GM11168 (cell line): ENCODE data around the gene TTLL5.
"Not testable (repeated sequence)": the region's sequence is repeated elsewhere in the genome, so short reads cannot be mapped to it uniquely, and the experiment has no call there.

Experiments used
- in situ Hi-C: fragments of 300-500 bp; cut with MboI; formaldehyde crosslinking; loops from one replicate; pipeline ENCODE4 v1.12.0; 2022; ENCODE audit warnings: low sequenced_read_pairs; ENCODE audit not compliant: unreplicated experiment

TTLL5 gene

DNA sequence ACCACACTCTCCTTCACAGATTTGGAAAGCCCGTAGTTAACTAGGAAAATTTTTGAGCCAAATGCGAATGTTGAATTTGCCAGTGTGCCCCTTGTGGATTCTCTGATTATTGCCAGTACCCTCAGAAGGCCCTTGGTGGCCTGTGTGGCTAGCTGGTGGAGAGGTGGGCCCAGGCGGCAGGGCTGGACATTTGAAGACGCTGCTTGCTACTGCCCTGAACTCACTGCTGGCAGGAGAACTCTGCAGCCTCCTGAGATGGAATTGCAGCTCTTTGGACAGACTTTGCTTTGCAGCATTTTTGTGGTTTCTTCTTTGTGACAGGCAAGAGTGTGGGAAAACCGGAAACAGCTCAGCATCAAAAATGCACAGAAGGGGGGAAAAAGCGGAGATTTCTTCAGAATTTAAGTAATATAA is 223.2 kb downstream of the TTLL5 start:
- in situ Hi-C loops: no loop called here

- in situ Hi-C loops: no loop called here
These were observed 224.8 kb downstream of the TTLL5 start for GRCh38 chr14:75885829-75886228.

GRCh38 chr14:75886636-75887348 is 225.7 kb downstream of the TTLL5 start:
- in situ Hi-C loops: no loop called here

DNA sequence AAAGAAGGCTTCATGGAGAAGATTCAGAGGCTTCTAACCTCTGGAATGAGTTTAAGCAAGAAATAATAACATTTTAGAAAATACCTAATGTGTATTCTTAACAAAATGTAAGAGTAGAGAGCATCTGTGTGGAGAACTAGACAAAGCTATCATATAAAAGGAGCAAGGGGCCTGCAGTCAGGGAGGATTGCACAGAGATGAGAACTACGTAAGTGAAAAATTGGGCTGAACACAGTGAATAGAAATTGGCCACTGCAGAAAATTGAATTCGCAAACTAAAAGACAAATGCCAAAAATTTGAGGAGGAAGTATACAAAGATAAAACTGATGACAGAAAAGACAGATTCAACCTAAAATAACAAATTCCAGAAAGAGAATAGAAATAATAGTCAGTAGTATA is 227.9 kb downstream of the TTLL5 start:
- in situ Hi-C loops: no loop called here

GRCh38 chr14:75896341-75896740 is 235.3 kb downstream of the TTLL5 start:
- in situ Hi-C loops: no loop called here

DNA sequence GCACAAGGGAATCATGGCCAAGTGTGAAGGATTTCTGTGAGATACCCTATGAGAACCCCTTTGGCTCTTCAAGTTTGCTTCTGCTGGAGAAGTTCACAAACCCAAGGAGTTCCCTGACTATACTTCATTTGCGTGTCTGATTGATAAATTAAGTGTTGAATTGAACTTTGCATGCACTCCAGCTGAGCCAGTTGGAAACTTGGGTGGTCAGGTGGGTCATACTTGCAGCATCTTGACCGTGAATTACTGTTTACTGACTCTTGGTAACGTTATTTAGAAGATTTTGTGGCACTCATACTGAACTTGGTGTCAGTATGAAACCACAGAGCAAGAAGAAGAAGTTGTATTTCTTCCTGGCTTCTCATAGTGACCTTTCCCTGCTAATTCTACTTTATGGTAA is 243.3 kb downstream of the TTLL5 start:
- in situ Hi-C loops: loop anchor here (10.0 kb wide), 1 partner anchor 60 kb away; no protein-coding TSS in a partner anchor

- in situ Hi-C loops: loop anchor here (10.0 kb wide), 1 partner anchor 59 kb away; no protein-coding TSS in a partner anchor
These were observed 244.3 kb downstream of the TTLL5 start for GRCh38 chr14:75905147-75905904.

DNA sequence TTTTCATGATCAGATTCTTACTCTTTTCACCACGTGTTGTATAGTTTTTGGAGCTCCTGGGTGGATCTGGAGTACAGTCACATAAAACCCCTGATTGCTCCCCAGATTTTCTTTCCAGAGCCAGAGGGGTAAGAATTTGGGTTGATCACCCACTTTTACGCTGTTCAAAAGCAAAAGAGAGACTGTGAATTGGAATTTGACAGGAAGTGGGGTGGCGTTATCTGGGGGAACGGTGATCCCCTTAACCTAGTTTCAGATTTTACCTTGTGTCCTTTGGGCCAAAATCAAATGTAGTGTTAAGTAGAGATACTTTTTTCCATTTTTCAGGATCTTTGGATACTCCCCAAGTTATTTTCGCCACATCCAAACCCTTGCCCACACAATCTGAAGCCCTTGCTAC is 245.2 kb downstream of the TTLL5 start:
- in situ Hi-C loops: loop anchor here (10.0 kb wide), 1 partner anchor 59 kb away; no protein-coding TSS in a partner anchor

- in situ Hi-C loops: loop anchor here (10.0 kb wide), 1 partner anchor 58 kb away; no protein-coding TSS in a partner anchor
These were observed 245.7 kb downstream of the TTLL5 start for GRCh38 chr14:75906680-75907280.

GRCh38 chr14:75907756-75908359 is 246.8 kb downstream of the TTLL5 start:
- in situ Hi-C loops: loop anchor here (10.0 kb wide), 1 partner anchor 57 kb away; no protein-coding TSS in a partner anchor

DNA sequence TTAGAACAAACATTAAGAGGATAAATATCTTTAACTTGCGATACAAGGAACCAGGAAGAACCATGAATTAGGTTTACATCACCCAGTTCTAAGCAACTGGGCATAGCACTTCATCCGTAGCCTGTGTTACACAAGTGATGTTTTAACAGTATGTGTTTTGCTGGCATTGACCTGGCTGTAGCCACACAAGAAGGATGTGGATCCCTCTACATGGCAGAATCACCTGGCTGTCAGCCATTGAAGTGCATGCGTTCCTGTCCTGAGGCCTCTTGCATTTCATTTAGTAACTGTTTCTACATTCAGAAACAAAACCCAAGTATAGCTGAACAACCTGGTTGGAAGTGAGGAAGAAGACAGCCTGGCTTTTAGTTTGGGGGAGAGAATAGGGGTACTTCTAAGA is 248.6 kb downstream of the TTLL5 start:
- in situ Hi-C loops: loop anchor here (10.0 kb wide), 1 partner anchor 55 kb away; no protein-coding TSS in a partner anchor

GRCh38 chr14:75910048-75910447 is 249.0 kb downstream of the TTLL5 start:
- in situ Hi-C loops: no loop called here

GRCh38 chr14:75911883-75912282 is 250.8 kb downstream of the TTLL5 start:
- in situ Hi-C loops: no loop called here

DNA sequence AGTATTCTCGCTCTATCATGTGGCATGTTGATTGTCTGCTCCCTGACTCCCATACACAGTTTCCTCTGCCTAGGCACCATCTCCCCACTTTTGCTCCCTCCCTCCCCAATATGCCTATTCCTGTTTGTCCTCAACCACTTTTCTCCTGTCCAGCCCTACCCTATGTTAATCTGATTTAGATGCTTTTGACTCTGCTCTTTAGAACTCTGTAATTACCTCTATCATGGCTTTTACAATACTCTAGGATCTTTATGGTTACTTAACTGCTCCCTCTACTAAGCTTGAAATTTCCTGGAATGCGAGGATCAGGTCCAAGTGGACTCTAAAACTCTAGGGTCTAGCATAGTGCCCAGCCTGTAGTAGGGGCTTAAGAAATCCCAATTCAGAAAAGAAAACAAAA is 252.1 kb downstream of the TTLL5 start:
- in situ Hi-C loops: no loop called here

DNA sequence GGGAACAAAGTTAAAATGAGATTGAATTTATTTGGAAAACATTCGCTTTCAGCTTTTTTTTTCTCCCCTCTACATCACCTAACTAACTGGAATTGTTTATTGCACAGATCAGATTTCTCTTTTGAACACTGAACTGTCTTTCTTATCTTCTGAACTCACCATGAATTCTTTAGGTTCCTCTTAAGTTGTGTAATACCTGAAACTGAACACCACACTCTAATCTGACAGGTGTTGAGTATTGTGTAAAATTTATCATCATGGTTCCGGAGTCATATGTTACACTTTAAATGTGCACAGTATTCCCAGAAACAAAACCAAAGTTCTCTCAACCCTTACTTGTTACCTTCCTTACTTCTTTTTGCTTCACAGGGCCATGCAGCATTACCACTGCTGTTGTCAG is 254.0 kb downstream of the TTLL5 start:
- in situ Hi-C loops: loop anchor here (5.0 kb wide), 1 partner anchor 67 kb away; the partner anchor contains the start of gene TGFB3

GRCh38 chr14:75917322-75917945 is 256.4 kb downstream of the TTLL5 start:
- in situ Hi-C loops: loop anchor here (5.0 kb wide), 1 partner anchor 65 kb away; the partner anchor contains the start of gene TGFB3

DNA sequence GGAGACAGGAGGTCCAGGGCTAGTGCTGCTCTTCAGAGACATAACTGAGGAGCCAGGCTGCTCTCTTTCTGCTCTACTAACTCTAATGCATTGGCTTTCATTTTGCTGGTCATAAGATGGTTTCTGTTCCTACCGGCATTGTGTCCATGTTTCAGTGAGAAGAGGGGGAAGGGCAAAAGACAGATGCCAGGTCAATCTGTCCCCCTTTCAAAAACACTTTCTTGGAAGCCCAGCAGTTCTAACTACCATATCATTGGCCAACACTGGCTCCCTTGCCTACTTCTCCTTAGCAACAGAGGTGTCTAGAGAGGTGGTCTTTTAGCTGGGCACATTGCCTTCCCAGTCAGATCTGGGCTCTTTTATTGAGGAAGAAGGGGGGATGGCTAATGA is 256.9 kb downstream of the TTLL5 start:
- in situ Hi-C loops: loop anchor here (5.0 kb wide), 1 partner anchor 64 kb away; the partner anchor contains the start of gene TGFB3

DNA sequence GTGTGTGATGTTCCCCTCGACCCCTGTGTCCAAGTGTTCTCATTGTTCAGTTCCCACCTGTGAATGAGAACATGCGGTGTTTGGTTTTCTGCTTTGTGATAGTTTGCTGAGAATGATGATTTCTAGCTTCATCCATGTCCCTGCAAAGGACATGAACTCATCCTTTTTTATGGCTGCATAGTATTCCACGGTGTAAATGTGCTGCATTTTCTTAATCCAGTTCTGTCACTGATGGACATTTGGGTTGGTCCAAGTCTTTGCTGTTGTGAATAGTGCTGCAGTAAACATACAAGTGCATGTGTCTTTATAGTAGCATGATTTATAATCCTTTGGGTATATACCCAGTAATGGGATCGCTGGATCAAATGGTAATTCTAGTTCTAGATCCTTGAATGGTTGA is 259.4 kb downstream of the TTLL5 start:
- in situ Hi-C loops: not testable (repeated sequence)

GRCh38 chr14:75925141-75925840 is 264.2 kb downstream of the TTLL5 start:
- in situ Hi-C loops: not testable (repeated sequence)
